Neural progenitor cell (in vitro differentiated cells): ENCODE results near the gene PCDH9.

Experiments used
- EZH2 ChIP-seq: fragments of 200-600 bp; sonication (generic); IDR thresholded peaks from 2 replicates; pipeline ENCODE4 v1.6.1; 2017; ENCODE audit warnings: antibody characterized with exemption, mild to moderate bottlenecking, moderate library complexity
- TF ChIP-seq, protein P1 (sequence below): fragments of 200-600 bp; sonication (generic); IDR thresholded peaks from 2 replicates; pipeline ENCODE4 v1.5.1; 2017; ENCODE audit warnings: antibody characterized with exemption, mild to moderate bottlenecking

DNA sequence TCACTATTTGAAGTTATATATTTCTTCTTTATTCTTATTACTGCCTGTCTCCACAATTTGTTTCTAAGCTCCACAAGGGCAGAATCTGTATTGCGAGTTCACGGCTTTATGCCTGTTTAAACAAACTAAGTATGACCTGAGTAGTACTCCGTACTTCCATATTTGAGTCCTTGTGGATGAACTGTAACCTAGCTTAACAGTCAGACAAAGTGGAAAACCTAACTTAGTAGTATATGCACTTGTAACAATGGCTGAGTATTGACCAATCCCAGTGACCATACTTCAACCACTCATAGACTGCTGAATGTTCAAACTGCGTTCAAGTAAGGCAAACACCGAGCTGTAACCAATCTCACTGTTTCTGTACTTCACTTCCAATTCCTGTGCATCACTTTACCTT is 292.7 kb downstream of the PCDH9 start:
- TF ChIP-seq, protein P1, sequence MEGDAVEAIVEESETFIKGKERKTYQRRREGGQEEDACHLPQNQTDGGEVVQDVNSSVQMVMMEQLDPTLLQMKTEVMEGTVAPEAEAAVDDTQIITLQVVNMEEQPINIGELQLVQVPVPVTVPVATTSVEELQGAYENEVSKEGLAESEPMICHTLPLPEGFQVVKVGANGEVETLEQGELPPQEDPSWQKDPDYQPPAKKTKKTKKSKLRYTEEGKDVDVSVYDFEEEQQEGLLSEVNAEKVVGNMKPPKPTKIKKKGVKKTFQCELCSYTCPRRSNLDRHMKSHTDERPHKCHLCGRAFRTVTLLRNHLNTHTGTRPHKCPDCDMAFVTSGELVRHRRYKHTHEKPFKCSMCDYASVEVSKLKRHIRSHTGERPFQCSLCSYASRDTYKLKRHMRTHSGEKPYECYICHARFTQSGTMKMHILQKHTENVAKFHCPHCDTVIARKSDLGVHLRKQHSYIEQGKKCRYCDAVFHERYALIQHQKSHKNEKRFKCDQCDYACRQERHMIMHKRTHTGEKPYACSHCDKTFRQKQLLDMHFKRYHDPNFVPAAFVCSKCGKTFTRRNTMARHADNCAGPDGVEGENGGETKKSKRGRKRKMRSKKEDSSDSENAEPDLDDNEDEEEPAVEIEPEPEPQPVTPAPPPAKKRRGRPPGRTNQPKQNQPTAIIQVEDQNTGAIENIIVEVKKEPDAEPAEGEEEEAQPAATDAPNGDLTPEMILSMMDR, result no peak
- TF ChIP-seq EZH2, result no peak
